ENCODE data around the gene FAM200B.

DNA sequence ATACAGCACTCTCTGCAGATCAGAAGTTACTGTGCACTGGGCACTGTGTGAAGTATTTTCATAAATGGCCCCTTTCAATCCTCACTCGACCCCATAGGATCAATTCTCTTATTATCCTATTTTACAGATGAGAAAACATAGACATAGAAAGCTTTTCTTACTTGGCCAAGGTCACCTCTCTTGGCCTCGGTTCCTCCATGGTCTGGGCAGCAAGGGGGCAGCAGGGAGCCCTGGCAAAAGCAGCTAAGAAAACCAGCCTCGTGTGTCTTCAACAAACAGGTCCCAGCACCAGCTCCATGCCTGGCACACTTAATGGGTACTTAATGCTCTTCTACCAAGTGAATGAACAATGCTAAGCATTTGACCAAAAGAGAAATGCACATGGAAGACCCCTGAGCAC is 55.6 kb downstream of the FAM200B start:
- TF ChIP-seq FOXJ3 (CRISPR knock-in tag; IDR thresholded peaks at IDR 0.05) (no peak), MEF2A (IDR thresholded peaks at IDR 0.05; ENCODE audit: borderline replicate concordance, low read depth) (no peak), ELF1 (IDR thresholded peaks at IDR 0.05) (no peak), POLR2AphosphoS5 (IDR thresholded peaks at IDR 0.05; ENCODE audit: low read depth, low read length) (no peak), TAF1 (IDR thresholded peaks at IDR 0.05; ENCODE audit: borderline replicate concordance, low read depth, low read length) (no peak), JUND (IDR thresholded peaks at IDR 0.05) (no peak), CHD2 (IDR thresholded peaks at IDR 0.05; ENCODE audit: low read length, partially characterized antibody) (no peak), RAD21 (IDR thresholded peaks at IDR 0.05; ENCODE audit: low read length) (no peak), YY1 (IDR thresholded peaks at IDR 0.05; ENCODE audit: low read depth) (no peak)
- TF ChIP-seq, protein P1, sequence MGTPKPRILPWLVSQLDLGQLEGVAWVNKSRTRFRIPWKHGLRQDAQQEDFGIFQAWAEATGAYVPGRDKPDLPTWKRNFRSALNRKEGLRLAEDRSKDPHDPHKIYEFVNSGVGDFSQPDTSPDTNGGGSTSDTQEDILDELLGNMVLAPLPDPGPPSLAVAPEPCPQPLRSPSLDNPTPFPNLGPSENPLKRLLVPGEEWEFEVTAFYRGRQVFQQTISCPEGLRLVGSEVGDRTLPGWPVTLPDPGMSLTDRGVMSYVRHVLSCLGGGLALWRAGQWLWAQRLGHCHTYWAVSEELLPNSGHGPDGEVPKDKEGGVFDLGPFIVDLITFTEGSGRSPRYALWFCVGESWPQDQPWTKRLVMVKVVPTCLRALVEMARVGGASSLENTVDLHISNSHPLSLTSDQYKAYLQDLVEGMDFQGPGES (IDR thresholded peaks at IDR 0.05; ENCODE audit: low read depth, low read length): no peak
- TF ChIP-seq, protein P2, sequence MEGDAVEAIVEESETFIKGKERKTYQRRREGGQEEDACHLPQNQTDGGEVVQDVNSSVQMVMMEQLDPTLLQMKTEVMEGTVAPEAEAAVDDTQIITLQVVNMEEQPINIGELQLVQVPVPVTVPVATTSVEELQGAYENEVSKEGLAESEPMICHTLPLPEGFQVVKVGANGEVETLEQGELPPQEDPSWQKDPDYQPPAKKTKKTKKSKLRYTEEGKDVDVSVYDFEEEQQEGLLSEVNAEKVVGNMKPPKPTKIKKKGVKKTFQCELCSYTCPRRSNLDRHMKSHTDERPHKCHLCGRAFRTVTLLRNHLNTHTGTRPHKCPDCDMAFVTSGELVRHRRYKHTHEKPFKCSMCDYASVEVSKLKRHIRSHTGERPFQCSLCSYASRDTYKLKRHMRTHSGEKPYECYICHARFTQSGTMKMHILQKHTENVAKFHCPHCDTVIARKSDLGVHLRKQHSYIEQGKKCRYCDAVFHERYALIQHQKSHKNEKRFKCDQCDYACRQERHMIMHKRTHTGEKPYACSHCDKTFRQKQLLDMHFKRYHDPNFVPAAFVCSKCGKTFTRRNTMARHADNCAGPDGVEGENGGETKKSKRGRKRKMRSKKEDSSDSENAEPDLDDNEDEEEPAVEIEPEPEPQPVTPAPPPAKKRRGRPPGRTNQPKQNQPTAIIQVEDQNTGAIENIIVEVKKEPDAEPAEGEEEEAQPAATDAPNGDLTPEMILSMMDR (IDR thresholded peaks at IDR 0.05): no peak
- TF ChIP-seq, protein P3, sequence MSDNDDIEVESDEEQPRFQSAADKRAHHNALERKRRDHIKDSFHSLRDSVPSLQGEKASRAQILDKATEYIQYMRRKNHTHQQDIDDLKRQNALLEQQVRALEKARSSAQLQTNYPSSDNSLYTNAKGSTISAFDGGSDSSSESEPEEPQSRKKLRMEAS (IDR thresholded peaks at IDR 0.05; ENCODE audit: low read depth): no peak
